Measurements from ENCODE around the gene PRDM16.

The PRDM16 gene

DNA sequence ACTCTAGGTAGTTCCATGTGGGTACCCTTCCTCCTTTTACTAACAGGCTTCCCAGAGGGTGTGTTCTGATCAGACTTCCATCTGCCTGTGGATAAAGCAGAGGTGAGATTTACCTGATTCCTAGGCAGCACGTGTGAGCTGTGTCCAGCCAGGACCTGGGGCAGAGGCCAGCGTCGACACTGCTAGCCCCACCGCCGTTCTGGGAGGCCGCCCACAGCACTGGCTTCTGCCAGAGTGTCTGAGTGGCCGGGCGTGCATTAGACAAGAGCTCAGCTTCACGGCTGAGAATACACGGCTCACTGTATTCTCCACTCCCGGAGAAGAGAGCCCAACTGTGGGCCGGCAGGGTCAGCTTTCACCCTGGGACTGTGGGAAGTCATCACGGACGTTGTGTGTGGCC lies 82.5 kb downstream of the PRDM16 start:
- Histone ChIP-seq H3K4me3 (ENCODE audit: low read depth, low read length, poor library complexity, severe bottlenecking) (no peak overlapping the region), H4K20me1 (ENCODE audit: insufficient read depth, low read length) (no peaks in the 10 kb centered on the region), H3K9me2 (ENCODE audit: low read depth, low read length) (no peaks in the 10 kb centered on the region), H3K79me2 (ENCODE audit: insufficient read depth, low read length) (no peaks in the 10 kb centered on the region), H3K4me1 (ENCODE audit: insufficient read depth, low read length, severe bottlenecking) (no peaks in the 10 kb centered on the region), H3K4me2 (ENCODE audit: low read length) (no peak overlapping the region), H3K9ac (ENCODE audit: low read length) (no peak overlapping the region), H3K36me3 (ENCODE audit: insufficient read depth, low read length) (no peaks in the 10 kb centered on the region), H2AFZ (ENCODE audit: low read length) (no peak overlapping the region), H3K9me3 (ENCODE audit: low read length) (no peaks in the 10 kb centered on the region), H3K27me3 (ENCODE audit: insufficient read depth, low read length) (no peaks in the 10 kb centered on the region), H3F3A (ENCODE audit: insufficient read depth, low read length) (no peaks in the 10 kb centered on the region), H3K27ac (ENCODE audit: low read depth, low read length, poor library complexity, severe bottlenecking) (no peak overlapping the region)
- TF ChIP-seq, protein P1, sequence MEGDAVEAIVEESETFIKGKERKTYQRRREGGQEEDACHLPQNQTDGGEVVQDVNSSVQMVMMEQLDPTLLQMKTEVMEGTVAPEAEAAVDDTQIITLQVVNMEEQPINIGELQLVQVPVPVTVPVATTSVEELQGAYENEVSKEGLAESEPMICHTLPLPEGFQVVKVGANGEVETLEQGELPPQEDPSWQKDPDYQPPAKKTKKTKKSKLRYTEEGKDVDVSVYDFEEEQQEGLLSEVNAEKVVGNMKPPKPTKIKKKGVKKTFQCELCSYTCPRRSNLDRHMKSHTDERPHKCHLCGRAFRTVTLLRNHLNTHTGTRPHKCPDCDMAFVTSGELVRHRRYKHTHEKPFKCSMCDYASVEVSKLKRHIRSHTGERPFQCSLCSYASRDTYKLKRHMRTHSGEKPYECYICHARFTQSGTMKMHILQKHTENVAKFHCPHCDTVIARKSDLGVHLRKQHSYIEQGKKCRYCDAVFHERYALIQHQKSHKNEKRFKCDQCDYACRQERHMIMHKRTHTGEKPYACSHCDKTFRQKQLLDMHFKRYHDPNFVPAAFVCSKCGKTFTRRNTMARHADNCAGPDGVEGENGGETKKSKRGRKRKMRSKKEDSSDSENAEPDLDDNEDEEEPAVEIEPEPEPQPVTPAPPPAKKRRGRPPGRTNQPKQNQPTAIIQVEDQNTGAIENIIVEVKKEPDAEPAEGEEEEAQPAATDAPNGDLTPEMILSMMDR (IDR thresholded peaks at IDR 0.05; ENCODE audit: low read length), result no peak
- TF ChIP-seq EZH2 (IDR thresholded peaks at IDR 0.05; ENCODE audit: borderline replicate concordance, low read length), result no peak

DNA sequence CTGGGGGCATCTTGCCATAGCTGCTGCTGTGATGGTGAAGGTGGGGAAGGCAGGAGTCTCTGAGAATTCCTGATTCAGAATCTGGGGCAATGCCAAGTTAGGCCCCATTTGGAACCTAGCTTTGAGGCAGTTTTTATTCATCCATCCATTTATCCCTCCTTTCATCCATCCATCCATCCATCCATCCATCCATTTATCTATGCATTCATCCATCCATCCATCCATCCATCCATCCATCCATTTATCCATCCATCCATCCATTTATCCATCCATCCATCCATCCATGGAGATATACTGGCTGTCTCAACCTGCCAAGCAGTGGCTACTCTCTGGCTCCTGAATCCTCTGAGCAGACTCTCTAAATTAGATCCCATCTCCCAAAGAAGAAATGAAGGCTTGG lies 83.1 kb downstream of the PRDM16 start:
- Histone ChIP-seq H3K27me3 (ENCODE audit: insufficient read depth, low read length) (no peaks in the 10 kb centered on the region), H3K4me1 (ENCODE audit: insufficient read depth, low read length, severe bottlenecking) (no peaks in the 10 kb centered on the region)

DNA sequence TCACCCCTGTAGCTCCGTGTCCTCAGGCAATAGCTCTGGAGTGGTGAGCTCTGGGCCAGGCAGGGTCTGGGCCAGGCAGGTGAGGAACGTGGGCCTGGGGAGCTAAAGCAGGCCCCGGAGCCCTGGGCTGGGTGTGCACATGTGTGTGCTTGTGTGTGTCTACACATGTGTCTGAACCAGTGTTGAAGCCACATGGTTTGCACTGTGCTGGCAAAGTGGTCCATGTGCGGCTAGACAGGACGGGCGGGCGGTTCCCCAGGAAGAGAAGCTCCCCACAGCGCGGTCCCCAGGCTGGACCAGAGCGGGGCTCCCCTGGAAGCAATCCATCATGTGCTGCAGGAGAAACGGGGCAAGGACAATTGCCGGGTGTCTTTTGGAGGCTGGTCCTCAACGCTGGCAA lies 84.2 kb downstream of the PRDM16 start:
- no peaks in the 10 kb centered on the region for H3K9me3 ChIP-seq (ENCODE audit: low read length)
- TF ChIP-seq, protein P1 (IDR thresholded peaks at IDR 0.05; ENCODE audit: low read length), result no peak
- no peak for TF ChIP-seq EZH2 (IDR thresholded peaks at IDR 0.05; ENCODE audit: borderline replicate concordance, low read length)
- H4K20me1 ChIP-seq (ENCODE audit: insufficient read depth, low read length), result no peaks in the 10 kb centered on the region
- no peak overlapping the region for H2AFZ ChIP-seq (ENCODE audit: low read length)
- H3K9me2 ChIP-seq (ENCODE audit: low read depth, low read length), result no peaks in the 10 kb centered on the region
- H3K4me1 ChIP-seq (ENCODE audit: insufficient read depth, low read length, severe bottlenecking), result no peaks in the 10 kb centered on the region
- H3F3A ChIP-seq (ENCODE audit: insufficient read depth, low read length), result no peaks in the 10 kb centered on the region
- no peak overlapping the region for H3K4me2 ChIP-seq (ENCODE audit: low read length)
- no peak overlapping the region for H3K9ac ChIP-seq (ENCODE audit: low read length)
- no peaks in the 10 kb centered on the region for H3K27me3 ChIP-seq (ENCODE audit: insufficient read depth, low read length)
- no peak overlapping the region for H3K27ac ChIP-seq (ENCODE audit: low read depth, low read length, poor library complexity, severe bottlenecking)
- H3K79me2 ChIP-seq (ENCODE audit: insufficient read depth, low read length), result no peaks in the 10 kb centered on the region
- H3K4me3 ChIP-seq (ENCODE audit: low read depth, low read length, poor library complexity, severe bottlenecking), result no peak overlapping the region
- H3K36me3 ChIP-seq (ENCODE audit: insufficient read depth, low read length), result no peaks in the 10 kb centered on the region

More for the DNA sequence above, 83.1 kb downstream of the PRDM16 start:
- no peak overlapping the region for H3K9ac ChIP-seq (ENCODE audit: low read length)
- TF ChIP-seq, protein P1 (IDR thresholded peaks at IDR 0.05; ENCODE audit: low read length), result no peak
- TF ChIP-seq EZH2 (IDR thresholded peaks at IDR 0.05; ENCODE audit: borderline replicate concordance, low read length), result no peak
- no peaks in the 10 kb centered on the region for H3F3A ChIP-seq (ENCODE audit: insufficient read depth, low read length)
- H3K27ac ChIP-seq (ENCODE audit: low read depth, low read length, poor library complexity, severe bottlenecking), result no peak overlapping the region
- no peaks in the 10 kb centered on the region for H3K9me3 ChIP-seq (ENCODE audit: low read length)
- no peaks in the 10 kb centered on the region for H4K20me1 ChIP-seq (ENCODE audit: insufficient read depth, low read length)
- H3K4me3 ChIP-seq (ENCODE audit: low read depth, low read length, poor library complexity, severe bottlenecking), result no peak overlapping the region
- H3K9me2 ChIP-seq (ENCODE audit: low read depth, low read length), result no peaks in the 10 kb centered on the region
- no peak overlapping the region for H3K4me2 ChIP-seq (ENCODE audit: low read length)
- no peaks in the 10 kb centered on the region for H3K36me3 ChIP-seq (ENCODE audit: insufficient read depth, low read length)
- no peaks in the 10 kb centered on the region for H3K79me2 ChIP-seq (ENCODE audit: insufficient read depth, low read length)
- H2AFZ ChIP-seq (ENCODE audit: low read length), result no peak overlapping the region

All from OCI-LY1 (cell line).